HG03025 (cell line): ENCODE data around the gene PRSS56.

Experiments
- ATAC-seq: cut with Tn5 transposase; IDR thresholded peaks from one replicate; pipeline ENCODE4 v1.9.1; 2021; ENCODE audit warnings: mild to moderate bottlenecking, moderate library complexity; ENCODE audit not compliant: unreplicated experiment, low FRiP score

PRSS56 gene

DNA sequence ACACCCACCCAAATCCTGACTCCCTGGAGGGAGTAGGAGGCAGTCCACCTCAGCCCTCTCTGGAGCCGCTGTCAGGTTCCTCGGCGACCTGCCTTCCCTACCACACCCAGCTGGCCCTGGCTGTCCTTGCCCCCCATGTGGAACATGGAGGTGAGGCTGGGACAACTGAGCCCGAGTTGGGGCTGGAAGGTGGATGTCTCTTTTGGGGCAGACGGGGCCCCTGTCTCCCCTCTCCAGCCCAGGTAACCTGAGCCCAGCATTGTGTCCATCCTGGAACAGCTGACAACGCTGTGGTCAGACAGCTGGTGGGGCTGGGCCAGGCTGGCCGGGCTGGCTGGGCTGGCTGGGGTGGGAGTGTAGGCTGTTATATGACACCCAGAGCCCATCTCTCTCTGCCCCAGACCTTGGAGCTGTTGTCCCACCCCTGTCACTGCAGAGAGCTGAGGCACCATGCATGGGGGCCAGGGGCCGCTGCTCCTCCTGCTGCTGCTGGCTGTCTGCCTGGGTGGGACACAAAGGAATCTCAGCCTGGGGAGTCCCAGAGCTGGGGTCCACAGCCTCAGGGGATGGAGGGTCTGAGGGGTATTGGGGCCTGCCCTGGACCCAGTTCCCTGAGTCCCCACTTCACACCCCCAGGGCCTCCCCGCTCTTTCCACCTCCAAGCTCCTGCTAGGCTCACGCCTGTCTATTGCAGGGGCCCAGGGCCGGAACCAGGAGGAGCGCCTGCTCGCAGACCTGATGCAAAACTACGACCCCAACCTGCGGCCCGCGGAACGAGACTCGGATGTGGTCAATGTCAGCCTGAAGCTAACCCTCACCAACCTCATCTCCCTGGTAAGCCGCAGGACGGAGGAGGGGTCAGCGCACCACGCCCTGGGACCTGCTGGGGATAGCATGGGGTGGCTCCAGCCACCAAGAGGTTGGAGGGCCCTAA is 19.4 kb downstream of the PRSS56 start, which contains the start of gene CHRNG:
Gene CHRNG (plus strand): TSS at position 395 of the 934 bp plus-strand sequence. CDS start 56 bp downstream, at position 451.
- ATAC-seq: no peak

DNA sequence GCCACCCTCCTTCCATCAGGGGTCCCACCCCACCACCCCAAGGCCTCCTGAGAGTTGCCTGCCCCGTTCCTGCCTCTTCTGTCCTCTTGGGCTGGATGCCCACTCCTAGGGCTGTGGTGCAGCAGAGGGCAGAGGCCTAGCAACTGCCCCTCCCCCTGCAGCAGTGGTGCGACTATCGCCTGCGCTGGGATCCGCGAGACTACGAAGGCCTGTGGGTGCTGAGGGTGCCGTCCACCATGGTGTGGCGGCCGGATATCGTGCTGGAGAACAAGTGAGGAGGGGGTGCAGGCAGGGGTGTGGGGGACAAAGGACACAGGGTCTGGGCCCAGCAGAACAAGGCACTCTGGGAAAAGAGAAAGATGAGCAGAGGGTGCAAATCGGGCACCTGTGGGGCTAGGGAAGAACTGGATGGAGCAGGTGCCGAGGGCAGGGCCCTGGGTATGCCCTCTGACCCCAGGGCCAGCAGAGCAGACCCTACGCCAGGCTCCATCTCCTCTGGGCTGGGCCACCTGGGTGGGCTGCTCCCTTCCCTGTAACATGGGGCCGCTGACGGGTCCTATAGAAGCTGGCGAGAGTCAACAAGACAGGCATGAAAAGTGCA is 20.4 kb downstream of the PRSS56 start:
- no peak for ATAC-seq

DNA sequence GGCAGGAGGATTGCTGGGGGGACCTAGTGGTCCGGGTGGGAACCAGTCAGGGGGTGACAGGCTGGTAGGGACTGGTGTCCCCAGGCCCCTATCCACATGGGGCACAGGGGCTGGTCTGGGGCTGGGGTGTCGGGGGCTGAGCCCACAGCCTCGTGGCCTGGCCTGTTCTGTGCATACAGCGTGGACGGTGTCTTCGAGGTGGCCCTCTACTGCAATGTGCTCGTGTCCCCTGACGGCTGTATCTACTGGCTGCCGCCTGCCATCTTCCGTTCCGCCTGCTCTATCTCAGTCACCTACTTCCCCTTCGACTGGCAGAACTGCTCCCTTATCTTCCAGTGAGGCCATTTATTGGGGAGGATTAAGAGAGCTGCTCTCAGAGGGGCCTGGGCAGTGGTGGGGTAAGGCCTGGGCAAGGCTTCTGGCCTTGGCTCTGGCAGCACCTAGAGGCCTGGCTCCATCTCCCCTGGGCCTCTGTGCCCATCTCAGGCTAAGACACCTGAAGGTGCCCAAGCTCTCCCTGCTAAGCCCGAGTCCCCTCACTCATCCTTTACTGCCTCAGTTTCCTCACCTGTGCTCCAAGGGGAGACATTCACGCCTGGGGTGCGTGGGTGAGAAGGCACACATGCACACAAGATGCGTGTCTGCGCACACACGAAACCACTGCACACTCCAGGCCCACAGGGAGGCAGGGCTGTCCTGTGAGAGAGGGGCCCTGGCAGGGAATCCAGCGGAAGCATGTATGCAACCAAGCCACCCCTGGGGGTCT is 21.2 kb downstream of the PRSS56 start:
- no peak for ATAC-seq

DNA sequence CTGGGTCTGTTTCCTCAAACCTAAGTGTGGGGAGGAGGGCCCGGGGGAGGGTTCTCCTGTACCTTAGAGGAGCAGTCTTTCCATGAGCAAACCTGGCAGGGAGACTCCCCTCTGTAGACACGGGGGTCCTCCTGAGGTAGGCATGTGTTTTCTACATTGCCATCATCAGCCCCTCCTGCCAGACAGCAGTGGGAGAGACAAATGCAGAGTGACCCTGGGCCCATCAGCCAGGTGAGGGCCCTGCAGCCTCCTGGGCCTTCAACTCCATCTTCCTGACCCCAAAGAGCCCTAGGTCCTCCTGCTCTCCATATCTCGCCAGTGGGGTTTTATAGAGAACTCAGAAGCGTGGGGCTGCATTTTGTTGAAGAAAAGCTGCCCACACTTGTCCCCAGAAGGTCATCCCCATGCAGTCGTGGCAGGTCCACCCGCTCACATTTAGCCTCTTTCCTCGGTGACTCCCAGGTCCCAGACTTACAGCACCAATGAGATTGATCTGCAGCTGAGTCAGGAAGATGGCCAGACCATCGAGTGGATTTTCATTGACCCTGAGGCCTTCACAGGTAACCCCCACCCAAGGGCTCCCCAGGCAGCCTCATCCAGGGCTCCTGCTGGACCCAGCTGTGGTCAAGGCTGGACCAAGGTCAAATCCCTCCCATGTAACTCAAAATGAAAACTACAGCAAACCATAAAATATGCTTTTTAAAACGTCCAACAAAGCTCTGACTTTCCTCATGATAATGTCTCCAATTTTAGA is 21.9 kb downstream of the PRSS56 start:
- ATAC-seq: no peak

DNA sequence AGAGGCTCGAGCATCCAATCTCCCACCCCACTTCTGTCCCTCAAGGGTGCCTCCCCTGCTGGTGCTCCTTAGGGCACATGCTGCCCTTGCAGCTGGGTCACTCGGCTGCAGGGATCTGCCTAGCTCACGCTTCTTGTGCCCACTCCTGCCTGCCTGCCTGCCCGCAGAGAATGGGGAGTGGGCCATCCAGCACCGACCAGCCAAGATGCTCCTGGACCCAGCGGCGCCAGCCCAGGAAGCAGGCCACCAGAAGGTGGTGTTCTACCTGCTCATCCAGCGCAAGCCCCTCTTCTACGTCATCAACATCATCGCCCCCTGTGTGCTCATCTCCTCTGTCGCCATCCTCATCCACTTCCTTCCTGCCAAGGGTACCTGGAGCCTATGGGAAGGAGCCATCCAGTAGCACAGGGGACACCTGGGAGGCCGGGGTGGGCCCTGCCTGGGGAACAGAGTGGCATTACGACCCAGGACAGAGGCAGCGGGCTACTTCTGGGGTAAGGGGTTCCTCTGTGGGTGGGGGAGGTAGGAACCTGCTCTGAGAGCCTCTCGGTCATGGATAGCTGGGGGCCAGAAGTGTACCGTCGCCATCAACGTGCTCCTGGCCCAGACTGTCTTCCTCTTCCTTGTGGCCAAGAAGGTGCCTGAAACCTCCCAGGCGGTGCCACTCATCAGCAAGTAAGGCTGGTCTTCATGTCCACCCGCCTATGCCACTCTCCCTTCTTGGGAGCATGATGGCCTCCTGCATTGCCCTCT is 22.7 kb downstream of the PRSS56 start:
- ATAC-seq: no peak

DNA sequence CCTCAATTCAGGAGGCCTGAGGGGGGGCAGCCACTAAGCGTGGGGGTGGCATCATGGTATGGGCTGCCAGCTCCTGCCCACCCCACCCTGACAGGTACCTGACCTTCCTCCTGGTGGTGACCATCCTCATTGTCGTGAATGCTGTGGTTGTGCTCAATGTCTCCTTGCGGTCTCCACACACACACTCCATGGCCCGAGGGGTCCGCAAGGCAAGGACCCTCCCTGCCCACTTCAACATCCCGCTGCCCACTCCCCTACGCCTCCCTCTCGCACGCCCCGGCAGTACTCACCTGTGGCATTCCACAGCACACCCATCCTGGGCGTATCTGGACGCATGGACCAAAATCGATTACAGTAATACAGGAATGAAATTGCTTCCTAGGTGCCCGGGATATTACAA is 23.3 kb downstream of the PRSS56 start:
- ATAC-seq: no peak

DNA sequence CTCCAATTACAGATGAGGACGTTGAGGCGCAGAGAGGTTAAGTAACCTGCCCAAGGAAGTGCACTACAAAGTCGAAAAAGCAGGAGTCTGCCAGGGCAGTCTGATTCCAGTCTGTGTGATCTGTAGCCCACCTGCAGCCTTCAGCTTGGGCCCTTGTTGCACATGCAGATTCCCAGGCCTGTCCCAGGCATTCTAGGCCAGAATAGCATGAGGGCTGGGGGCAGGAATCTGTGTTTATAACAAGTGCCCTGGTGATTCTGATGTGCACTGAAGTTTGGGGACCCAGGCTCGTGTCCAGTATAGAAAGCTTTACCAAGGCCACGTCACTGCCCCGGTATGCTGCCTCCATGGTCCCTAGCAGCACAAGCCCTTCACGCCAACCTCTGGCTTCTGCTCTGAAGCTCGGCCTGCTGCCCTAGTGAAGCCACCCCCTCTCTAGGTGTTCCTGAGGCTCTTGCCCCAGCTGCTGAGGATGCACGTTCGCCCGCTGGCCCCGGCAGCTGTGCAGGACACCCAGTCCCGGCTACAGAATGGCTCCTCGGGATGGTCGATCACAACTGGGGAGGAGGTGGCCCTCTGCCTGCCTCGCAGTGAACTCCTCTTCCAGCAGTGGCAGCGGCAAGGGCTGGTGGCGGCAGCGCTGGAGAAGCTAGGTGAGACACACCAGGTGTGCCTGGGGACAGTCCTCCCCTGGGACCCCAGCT is 23.9 kb downstream of the PRSS56 start:
- ATAC-seq: no peak

DNA sequence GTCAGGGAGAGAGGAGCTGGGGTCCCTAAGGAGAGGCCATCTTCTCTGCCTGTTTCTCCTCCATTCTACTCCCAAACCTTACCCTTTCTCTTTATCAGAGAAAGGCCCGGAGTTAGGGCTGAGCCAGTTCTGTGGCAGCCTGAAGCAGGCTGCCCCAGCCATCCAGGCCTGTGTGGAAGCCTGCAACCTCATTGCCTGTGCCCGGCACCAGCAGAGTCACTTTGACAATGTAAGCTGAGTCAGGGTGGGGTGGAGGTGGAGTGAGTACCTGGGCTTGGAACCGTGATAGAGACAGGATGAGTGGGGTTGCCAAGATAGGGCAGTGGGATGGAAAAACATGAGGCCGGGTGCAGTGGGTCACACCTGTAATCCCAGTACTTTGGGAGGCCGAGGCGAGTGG is 24.5 kb downstream of the PRSS56 start:
- ATAC-seq: no peak

DNA sequence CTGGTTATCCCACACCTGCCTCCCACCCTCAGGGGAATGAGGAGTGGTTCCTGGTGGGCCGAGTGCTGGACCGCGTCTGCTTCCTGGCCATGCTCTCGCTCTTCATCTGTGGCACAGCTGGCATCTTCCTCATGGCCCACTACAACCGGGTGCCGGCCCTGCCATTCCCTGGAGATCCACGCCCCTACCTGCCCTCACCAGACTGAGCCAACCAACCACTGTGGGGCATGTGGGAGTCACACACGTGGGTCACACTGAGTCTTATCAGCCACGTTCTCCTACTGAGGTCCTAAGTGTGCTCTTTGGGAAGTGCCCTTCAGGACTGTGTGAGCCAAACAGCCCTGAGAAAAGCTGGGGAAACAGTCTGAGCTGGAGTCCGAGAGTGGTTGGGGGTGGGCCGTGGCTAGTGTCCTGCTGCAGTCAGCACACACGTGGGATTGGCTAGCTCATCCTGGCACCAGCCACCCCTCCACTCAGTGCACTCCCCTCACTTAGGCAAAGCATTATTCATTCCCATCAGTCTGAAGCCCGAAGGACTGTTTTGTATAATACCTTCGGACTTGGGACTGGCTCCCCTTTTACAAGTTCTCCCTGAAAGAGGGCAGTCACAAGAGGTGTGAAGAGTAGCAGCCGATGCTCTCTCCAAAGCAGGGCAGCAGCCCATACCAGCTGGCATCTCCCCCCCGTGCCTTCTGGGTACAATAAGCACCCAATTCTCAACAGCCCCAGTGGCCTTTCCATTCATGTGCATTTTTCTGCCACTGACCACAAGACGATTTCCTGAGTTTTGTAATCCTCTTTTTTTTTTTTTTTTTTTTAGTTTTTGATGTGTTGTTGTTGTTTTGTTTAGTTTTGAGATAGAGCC is 25.6 kb downstream of the PRSS56 start:
- no peak for ATAC-seq

DNA sequence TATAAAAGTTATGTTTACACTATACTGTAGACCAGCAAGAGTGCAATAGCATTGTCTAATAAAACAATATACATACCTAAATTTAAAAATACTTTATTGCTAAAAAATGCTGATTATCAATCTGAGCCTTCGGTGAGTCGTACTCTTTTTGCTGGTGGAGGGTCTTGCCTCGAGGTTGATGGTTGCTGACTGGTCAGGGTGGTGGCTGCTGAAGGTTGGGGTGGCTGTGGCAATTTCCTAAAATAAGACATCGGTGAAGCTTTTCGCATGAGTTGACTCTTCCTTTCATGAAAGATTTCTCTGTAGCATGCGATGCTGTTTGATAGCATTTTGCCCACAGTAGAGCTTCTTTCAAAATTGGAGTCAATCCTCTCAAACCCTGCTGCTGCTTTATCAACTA is 27.8 kb downstream of the PRSS56 start:
- no peak for ATAC-seq

DNA sequence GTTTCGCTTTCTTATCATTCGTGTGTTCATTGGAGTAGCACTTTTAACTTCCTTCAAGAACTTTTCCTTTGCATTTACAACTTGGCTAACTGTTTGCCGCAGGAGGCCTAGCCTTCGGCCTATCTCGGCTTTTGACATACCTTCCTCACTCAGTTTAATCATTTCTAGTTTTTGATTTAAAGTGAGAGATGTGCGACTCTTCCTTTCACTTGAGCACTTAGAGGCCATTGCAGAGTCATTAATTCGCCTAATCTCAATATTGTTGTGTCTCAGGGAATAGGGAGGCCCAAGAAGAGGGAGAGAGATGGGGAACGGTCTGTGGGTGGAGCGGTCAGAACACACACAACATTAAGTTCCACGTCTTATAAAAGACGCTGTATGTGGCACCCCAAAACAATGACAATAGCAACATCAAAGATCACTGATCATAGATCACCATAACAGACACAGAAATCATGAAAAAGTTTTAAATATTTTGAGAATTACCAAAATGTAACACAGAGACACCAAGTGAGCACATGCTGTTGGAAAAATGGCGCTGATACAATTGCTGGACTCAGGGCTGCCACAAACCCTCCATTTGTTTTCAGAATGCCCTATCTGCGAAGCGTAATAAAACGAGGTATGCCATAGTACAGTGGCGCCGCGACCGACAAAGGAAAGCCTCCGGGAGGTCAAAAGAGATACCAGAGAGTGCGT is 29.6 kb downstream of the PRSS56 start:
- peak; percentile 26 for ATAC-seq

DNA sequence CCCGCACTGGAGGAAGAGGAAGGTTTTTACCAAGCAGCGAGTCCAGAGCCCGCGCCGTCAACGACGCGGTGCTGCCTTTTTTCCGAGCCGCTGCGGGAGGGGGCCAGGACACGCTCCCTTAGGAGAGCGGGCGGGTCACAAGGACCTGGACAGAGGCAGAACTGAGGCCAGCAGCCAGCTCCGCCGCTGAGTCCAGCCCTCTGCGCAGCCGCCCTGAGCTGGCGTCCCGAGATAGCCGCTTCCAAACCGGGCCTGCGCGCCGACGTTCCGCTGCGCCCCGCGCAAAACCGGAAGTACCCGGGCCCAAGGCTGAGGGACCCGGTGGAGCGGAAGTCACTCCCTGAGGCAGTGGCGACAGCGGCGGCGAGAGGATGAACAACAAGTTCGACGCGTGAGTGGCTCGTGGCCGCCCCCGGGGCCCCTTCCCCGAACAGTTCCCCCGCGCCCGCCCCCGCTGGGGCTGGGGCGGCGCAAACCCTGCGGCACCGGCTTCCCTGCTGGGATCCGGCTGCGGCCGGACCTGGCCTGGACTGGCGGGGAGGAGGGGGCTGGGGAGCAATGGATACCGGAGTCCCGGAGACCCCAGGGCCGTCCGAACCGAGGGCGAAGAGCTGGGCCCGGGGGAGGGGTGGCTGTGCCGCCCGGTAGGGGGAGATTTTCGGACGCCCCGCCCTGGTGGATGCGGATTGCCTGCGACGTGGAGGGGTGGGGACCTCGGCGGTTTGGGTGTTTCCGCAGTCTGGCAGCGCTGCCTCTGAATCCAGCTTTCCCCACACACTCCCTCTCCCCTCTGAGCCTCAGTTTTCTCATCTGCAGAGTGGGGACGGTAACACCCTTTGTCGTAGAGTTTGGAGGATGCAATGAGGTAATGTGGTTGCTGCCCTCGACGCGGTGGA is 30.4 kb downstream of the PRSS56 start, which contains the start of the genes EIF4E2 and TIGD1:
Gene EIF4E2 (plus strand): TSS at position 336 of the 896 bp plus-strand sequence. CDS start 36 bp downstream, at position 372.
Gene TIGD1 (minus strand): TSS at position 204 of the 896 bp plus-strand sequence. CDS start 675 bp downstream, outside the sequence.
- ATAC-seq: peak; percentile 85

DNA sequence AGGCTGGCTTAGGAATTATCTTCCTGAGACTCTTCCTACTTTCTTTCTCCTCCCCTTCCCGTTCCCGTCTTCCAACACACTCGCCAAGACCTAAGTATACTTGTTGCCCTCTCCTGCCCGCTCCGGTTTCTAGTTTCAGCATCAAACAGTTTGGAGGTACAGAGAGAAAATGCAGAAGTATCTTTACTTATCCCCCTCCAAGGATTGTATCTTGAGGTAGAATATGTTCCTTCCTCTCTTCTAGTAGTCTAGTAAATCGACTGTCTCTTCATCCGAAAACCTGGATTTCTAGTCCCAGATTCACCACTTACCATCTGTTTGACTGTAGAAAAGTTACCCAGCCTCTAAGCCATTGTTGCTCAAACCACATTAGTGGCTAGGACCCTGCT is 31.1 kb downstream of the PRSS56 start:
- ATAC-seq: no peak

DNA sequence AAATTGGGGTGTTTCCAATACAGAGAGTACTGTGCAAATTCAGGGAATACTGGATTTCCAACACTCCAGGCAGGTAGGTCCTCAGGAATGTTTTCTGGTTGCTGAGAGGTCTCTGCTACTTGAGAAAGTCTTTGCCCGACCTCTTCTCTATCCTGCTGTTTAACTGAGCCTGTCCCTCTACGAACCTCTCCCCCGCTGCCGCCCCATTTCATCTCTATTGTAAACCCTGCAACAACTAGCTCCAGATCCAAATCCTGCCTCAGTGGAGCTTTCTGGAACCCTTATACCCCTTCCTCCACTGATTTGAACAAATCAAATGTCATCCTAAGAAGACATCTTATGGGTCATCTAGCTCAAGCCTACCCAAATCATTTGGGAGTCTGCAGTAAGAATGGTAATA is 31.6 kb downstream of the PRSS56 start:
- no peak for ATAC-seq

DNA sequence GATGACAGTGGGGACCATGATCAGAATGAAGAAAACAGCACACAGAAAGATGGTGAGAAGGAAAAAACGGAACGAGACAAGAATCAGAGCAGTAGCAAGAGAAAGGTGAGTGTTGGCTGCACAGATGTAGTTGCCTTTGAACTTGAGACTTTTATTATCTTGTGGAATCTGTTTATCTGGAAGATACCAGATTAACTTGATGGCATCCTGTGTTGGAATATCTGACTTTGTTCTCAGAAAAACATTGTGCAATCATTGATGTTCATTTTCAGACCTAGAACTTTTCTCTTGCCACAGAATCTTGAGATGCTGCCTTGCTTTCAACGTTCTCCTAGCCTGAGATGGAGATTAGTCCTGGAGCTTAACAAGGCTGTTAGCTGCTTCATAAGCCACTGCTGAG is 36.2 kb downstream of the PRSS56 start:
- ATAC-seq: no peak

DNA sequence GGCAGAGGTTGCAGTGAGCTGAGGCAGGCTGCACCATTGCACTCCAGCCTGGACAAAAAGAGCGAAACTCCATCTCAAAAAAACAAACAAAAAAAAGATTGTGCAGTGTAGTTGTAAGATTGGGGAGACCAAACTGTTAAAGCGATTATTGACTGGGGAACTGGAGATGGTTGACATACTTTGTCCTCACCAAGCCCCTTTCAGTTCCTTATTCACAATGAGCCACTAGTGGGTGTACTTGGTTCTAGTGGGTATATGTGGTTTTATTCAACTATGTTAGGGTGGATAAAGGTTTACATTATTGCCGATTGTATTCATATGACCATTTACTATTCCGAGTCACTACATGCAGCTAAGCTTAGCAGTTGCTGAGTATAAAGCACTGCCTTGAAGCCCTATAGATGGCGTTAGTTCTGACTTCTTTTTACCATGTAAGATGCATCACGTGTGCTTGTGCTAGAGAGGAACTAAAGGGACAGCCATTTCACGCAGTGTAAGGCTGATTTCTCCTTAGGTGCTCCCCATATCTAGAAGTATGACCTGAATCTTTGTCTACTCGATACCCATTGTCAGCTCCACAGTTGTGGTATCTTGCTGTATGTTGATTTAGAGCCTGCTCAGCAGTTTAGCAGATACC is 42.4 kb downstream of the PRSS56 start:
- ATAC-seq: no peak
